ENCODE data around the gene SMCO3.

DNA sequence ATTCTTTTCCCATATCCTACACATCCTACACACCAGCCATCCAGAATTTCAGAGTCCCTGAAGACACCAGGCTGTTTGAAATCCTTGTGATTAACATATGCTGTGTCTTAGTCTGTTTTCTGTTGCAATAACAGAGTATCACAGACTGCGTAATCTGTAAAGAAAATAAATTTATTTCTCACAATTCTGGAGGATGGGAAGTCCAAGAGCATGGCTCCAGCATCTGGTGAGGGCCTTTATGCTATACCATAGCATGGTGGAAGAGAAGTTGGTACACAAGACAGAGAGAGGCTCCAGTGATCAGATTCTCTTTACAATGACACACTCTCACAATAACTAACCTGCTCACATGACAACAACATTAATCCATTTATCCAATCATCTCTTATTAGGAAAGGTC, 25.3 kb upstream of the SMCO3 start:
- TF ChIP-seq, protein P1, sequence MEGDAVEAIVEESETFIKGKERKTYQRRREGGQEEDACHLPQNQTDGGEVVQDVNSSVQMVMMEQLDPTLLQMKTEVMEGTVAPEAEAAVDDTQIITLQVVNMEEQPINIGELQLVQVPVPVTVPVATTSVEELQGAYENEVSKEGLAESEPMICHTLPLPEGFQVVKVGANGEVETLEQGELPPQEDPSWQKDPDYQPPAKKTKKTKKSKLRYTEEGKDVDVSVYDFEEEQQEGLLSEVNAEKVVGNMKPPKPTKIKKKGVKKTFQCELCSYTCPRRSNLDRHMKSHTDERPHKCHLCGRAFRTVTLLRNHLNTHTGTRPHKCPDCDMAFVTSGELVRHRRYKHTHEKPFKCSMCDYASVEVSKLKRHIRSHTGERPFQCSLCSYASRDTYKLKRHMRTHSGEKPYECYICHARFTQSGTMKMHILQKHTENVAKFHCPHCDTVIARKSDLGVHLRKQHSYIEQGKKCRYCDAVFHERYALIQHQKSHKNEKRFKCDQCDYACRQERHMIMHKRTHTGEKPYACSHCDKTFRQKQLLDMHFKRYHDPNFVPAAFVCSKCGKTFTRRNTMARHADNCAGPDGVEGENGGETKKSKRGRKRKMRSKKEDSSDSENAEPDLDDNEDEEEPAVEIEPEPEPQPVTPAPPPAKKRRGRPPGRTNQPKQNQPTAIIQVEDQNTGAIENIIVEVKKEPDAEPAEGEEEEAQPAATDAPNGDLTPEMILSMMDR (IDR thresholded peaks at IDR 0.05) = no peak
- TF ChIP-seq POLR2A (IDR thresholded peaks at IDR 0.05) (no peak), EP300 (IDR thresholded peaks at IDR 0.05) (no peak), POLR2AphosphoS5 (IDR thresholded peaks at IDR 0.05) (no peak)

Measured in upper lobe of left lung (tissue), 4 donors.